Smooth muscle cell of the brain vasculature (primary cell): ENCODE measurements around the gene PPP1R37.

Experiments
- DNase-seq: peaks from one replicate; pipeline ENCODE4 v3.0.0-alpha.2; 2012; ENCODE audit warnings: low read depth, low spot score

PPP1R37 gene

DNA sequence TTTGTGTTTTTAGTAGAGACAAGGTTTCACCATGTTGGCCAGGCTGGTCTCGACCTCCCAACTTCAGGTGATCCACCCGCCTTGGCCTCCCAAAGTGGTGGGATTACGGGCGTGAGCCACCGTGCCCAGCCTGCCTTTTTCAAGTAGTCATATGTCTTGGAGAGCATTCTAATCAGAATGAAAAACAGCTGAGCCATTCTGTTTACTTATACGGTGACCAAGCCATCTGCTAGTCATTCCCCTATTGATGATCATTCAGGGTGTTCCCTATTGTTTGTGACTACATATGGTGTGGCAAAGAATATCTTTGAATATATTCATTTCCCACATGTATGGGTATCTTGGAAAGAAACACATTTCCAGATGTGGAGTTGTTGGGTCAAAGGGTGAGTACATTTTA, 102.8 kb downstream of the PPP1R37 start:
- DNase-seq: no peak
